Caco-2 (cell line): ENCODE measurements around the gene SLC38A11. TPM values are rescaled to one million over a fixed set of nuclear protein-coding genes. Genes with fewer than 3 reads are reported as not detected.

Experiments used
- BruUV-seq: library from RNA; stranded (reverse); fragments of 400-500 nt; replicated peaks from 2 replicates; lab custom pipeline; 2021; lab: Mats Ljungman, UMichigan
- CTCF ChIA-PET: fragments of 300-600 bp; sonication (Branson Sonifier 250); formaldehyde crosslinking; loops from one replicate; lab custom pipeline; 2022; ENCODE audit warnings: antibody characterized with exemption; lab: Charles Lee
- POLR2A ChIA-PET: fragments of 300-600 bp; sonication (Branson Sonifier 250); formaldehyde crosslinking; loops from one replicate; lab custom pipeline; 2022; ENCODE audit warnings: antibody characterized with exemption; lab: Charles Lee
- DNase-seq, 2 experiments: peaks; one replicate each; pipeline versions ENCODE4 v3.0.0 to v3.0.0-alpha.2; 2020 to 2022
- H3K27me3 ChIP-seq: replicated peaks from 2 replicates; pipeline ENCODE4 v1.6.0; 2011; ENCODE audit warnings: low read length; ENCODE audit not compliant: control insufficient read depth, insufficient read depth
- H3K36me3 ChIP-seq: 2 replicates; pipeline ENCODE4 v1.5.1; 2011; ENCODE audit warnings: low read length; ENCODE audit not compliant: control insufficient read depth, insufficient read depth
- H3K4me1 ChIP-seq: fragments of 250-450 bp; sonication (Bioruptor Pico); 2 replicates; pipeline ENCODE4 v1.5.1; 2020; ENCODE audit warnings: mild to moderate bottlenecking
- H3K4me3 ChIP-seq: 2 replicates; pipeline ENCODE4 v1.5.1; 2011; ENCODE audit warnings: low read depth, mild to moderate bottlenecking, control low read depth, low read length
- H3K9me3 ChIP-seq: fragments of 250-450 bp; sonication (Bioruptor Pico); 2 replicates; pipeline ENCODE4 v1.5.1; 2020; ENCODE audit warnings: mild to moderate bottlenecking, moderate library complexity
- H3K27ac Mint-ChIP-seq: one replicate; pipeline ENCODE4 v1.8.0; 2022; ENCODE audit warnings: mixed read lengths; ENCODE audit not compliant: unreplicated experiment
- H3K27me3 Mint-ChIP-seq: one replicate; pipeline ENCODE4 v1.8.0; 2022; ENCODE audit warnings: mixed read lengths; ENCODE audit not compliant: insufficient read depth, unreplicated experiment
- H3K36me3 Mint-ChIP-seq: one replicate; pipeline ENCODE4 v1.8.0; 2022; ENCODE audit warnings: mild to moderate bottlenecking, mixed read lengths; ENCODE audit not compliant: insufficient read depth, unreplicated experiment
- H3K4me1 Mint-ChIP-seq: one replicate; pipeline ENCODE4 v1.8.0; 2022; ENCODE audit warnings: low read depth, mixed read lengths; ENCODE audit not compliant: unreplicated experiment
- H3K4me3 Mint-ChIP-seq: one replicate; pipeline ENCODE4 v1.8.0; 2022; ENCODE audit warnings: mild to moderate bottlenecking, moderate library complexity, mixed read lengths; ENCODE audit not compliant: unreplicated experiment
- H3K9me3 Mint-ChIP-seq: one replicate; pipeline ENCODE4 v1.8.0; 2022; ENCODE audit warnings: mixed read lengths; ENCODE audit not compliant: unreplicated experiment
- intact Hi-C: fragments of 100-400 bp; cut with micrococcal nuclease; formaldehyde crosslinking; loops from one replicate; pipeline ENCODE4 v1.10.0; 2022; ENCODE audit not compliant: unreplicated experiment
- total RNA-seq: library from RNA; stranded (reverse); gene quantifications from 2 replicates; pipeline ENCODE4 v1.2.3, GENCODE V29; 2022
- TF ChIP-seq, protein P1 (sequence below), 2 experiments: fragments of 200-600 bp in 1 of 2; IDR thresholded peaks; 1 replicate in 1 of 2; 2 replicates in 1 of 2; pipeline versions ENCODE4 v1.5.1 to v1.8.0; 2011 to 2022; ENCODE audit warnings: antibody characterized with exemption in 1 of 2, control low read depth in 1 of 2, inconsistent platforms in 1 of 2, low read depth in 1 of 2, low read length in 1 of 2, mild to moderate bottlenecking in 1 of 2, moderate library complexity in 1 of 2; ENCODE audit not compliant: insufficient read depth in 1 of 2, severe bottlenecking in 1 of 2, unreplicated experiment in 1 of 2

The SLC38A11 gene
- total RNA-seq, 1 experiment from 2014 or later = 1.6 TPM

DNA sequence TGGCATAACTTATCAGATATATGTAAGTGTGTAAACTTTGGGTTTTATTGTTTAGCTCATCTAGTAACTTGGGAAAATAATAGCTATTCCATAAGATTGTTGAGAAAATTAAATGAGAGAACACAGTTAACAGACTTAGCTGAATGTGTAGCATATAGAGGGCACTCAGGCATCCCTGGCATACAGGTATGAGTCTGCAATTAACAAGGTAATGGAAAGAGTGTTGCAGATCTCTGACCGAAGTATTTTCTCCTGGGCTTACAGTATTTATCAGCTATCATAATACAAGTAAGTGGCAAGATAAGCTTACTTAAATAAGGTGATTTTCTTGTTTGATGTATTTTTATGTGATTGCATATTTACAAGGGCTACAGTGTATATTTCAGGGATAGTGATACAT, 105.8 kb downstream of the SLC38A11 start:
- Mint-ChIP-seq H3K27me3 (no peaks in the 10 kb centered on the region), H3K4me1 (no peaks in the 10 kb centered on the region), H3K4me3 (no peak overlapping the region), H3K9me3 (no peaks in the 10 kb centered on the region), H3K36me3 (no peaks in the 10 kb centered on the region), H3K27ac (no peak overlapping the region)
- H3K9me3 ChIP-seq = no peaks in the 10 kb centered on the region
- H3K36me3 ChIP-seq = no peaks in the 10 kb centered on the region
- BruUV-seq = no TSS peak
- TF ChIP-seq, protein P1, sequence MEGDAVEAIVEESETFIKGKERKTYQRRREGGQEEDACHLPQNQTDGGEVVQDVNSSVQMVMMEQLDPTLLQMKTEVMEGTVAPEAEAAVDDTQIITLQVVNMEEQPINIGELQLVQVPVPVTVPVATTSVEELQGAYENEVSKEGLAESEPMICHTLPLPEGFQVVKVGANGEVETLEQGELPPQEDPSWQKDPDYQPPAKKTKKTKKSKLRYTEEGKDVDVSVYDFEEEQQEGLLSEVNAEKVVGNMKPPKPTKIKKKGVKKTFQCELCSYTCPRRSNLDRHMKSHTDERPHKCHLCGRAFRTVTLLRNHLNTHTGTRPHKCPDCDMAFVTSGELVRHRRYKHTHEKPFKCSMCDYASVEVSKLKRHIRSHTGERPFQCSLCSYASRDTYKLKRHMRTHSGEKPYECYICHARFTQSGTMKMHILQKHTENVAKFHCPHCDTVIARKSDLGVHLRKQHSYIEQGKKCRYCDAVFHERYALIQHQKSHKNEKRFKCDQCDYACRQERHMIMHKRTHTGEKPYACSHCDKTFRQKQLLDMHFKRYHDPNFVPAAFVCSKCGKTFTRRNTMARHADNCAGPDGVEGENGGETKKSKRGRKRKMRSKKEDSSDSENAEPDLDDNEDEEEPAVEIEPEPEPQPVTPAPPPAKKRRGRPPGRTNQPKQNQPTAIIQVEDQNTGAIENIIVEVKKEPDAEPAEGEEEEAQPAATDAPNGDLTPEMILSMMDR (IDR thresholded peaks at IDR 0.05; ENCODE audit: insufficient read depth in 1 of 2, low read depth in 1 of 2, low read length in 1 of 2, severe bottlenecking in 1 of 2, unreplicated experiment in 1 of 2) = no peak
- POLR2A ChIA-PET = interaction anchor here (0.7 kb wide), 1 partner anchor 34 kb away, joined by 3 read pairs; no protein-coding TSS in a partner anchor
- DNase-seq = no peak
- no peaks in the 10 kb centered on the region for H3K27me3 ChIP-seq
- no peak overlapping the region for H3K4me3 ChIP-seq
- CTCF ChIA-PET = interaction anchor here (0.5 kb wide), 1 partner anchor 1293 kb away, joined by 3 read pairs; no protein-coding TSS in a partner anchor
- intact Hi-C loops = no loop called here
- H3K4me1 ChIP-seq = peaks cover 10% of the 10 kb centered on the region; the same call in 1 of the 2 replicates

DNA sequence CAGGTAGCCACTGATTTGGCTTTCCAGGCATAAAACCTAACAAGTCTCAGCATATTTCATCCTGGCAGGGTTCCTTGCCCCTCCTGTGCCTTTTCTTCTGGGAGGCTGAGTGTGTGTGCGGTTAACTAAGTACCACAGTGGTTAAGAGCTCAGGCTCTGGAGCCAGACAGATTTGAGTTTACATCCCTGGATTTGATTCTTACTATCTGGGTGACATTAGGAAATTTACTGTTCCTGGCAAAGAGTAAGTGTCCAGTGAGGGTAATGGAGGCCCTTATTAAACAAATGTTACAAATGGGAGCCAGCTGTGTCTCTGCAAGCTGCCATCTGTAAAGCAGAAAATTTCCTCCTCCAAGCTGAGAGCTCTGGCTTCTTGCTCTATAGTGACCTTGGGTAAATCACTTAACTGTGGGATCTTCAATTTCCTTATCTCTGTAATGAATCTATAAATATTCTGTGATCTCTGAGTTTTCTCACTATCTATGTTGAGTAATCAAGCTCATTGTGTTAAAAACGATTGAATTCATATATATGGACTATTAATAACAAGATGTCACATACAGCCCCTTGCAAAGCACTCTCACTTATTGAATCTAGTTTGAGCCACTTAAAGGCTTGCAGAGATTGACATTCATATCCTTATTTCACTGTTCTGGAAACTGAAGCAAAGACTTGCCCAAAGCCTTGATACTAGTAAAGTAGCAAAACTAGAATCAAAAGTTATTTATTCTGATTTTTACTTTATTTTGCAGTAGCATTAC, 107.2 kb downstream of the SLC38A11 start:
- intact Hi-C loops = no loop called here
- Histone ChIP-seq H3K9me3 (no peaks in the 10 kb centered on the region), H3K4me3 (no peak overlapping the region), H3K27me3 (no peaks in the 10 kb centered on the region), H3K4me1 (peaks cover 17% of the 10 kb centered on the region), H3K36me3 (no peaks in the 10 kb centered on the region)
- BruUV-seq = no TSS peak
- Mint-ChIP-seq H3K27ac (no peak overlapping the region), H3K4me3 (no peak overlapping the region), H3K27me3 (no peaks in the 10 kb centered on the region), H3K4me1 (no peaks in the 10 kb centered on the region), H3K9me3 (no peaks in the 10 kb centered on the region), H3K36me3 (no peaks in the 10 kb centered on the region)
- no peak for DNase-seq
- TF ChIP-seq, protein P1 (IDR thresholded peaks at IDR 0.05; ENCODE audit: insufficient read depth in 1 of 2, low read depth in 1 of 2, low read length in 1 of 2, severe bottlenecking in 1 of 2, unreplicated experiment in 1 of 2) = no peak
- ChIA-PET POLR2A (no interaction called here), CTCF (interaction anchor here (0.5 to 0.6 kb wide), 2 partner anchors 51 to 65 kb away, joined by 3 to 8 read pairs; no protein-coding TSS in a partner anchor)

DNA sequence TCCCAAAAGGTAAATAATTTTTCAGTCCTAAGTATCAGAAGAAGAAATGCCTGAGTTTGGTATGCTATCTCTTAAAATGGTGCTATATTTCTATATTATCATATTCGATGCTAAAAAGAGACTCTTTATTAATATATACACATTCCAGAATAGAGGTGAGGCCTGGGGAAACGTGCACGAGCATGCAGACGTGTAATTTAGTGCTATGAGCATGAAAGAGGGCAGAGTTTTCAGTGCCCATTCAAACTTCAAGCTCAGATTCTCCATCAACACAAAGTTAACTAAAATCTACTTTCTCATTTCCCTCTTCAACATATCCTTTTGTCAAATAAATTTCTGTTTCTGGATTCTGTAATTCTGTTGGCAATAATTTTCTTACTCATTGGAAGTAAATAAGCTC, 108.0 kb downstream of the SLC38A11 start:
- Mint-ChIP-seq H3K9me3 (no peaks in the 10 kb centered on the region), H3K27me3 (no peaks in the 10 kb centered on the region), H3K4me1 (no peaks in the 10 kb centered on the region), H3K36me3 (no peaks in the 10 kb centered on the region), H3K4me3 (no peak overlapping the region), H3K27ac (no peak overlapping the region)
- POLR2A ChIA-PET = no interaction called here
- CTCF ChIA-PET = no interaction called here
- Histone ChIP-seq H3K4me3 (no peak overlapping the region), H3K4me1 (peaks cover 26% of the 10 kb centered on the region), H3K9me3 (no peaks in the 10 kb centered on the region), H3K27me3 (no peaks in the 10 kb centered on the region), H3K36me3 (no peaks in the 10 kb centered on the region)
- no peak for DNase-seq
- intact Hi-C loops = no loop called here
- TF ChIP-seq, protein P1 (IDR thresholded peaks at IDR 0.05; ENCODE audit: insufficient read depth in 1 of 2, low read depth in 1 of 2, low read length in 1 of 2, severe bottlenecking in 1 of 2, unreplicated experiment in 1 of 2) = no peak
- BruUV-seq = no TSS peak
